Measurements from ENCODE around the gene TVP23C. TPM values are rescaled to one million over a fixed set of nuclear protein-coding genes. Genes with fewer than 3 reads are reported as not detected.

TVP23C gene
- total RNA-seq, 2 donors from 2014 or later, result 30.7 to 73.2 TPM

DNA sequence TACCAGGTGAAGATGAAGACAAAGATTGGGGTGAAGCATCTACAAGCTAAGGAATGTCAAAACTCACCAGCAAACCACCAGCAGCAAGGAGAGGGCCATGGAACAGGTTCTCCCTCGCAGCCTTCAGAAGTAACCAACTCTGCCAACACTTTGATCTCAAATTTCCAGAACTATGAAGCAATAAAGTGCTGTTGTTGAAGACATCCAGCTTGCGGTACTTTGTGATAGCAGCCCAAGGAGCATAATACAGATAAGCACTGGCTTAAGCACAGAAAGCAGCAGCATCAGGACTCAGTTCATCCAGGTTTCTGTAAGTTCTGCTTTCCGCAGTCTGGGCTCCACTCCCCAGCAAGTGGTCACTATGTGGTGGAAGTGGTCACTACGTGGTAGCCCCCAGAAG, 79.9 kb downstream of the TVP23C start:
- Histone ChIP-seq H3K4me1 (ENCODE audit: control insufficient read depth, insufficient read depth, low read length) (peaks cover 5% of the 10 kb centered on the region), H3K9ac (ENCODE audit: extremely low read depth, low read length, poor library complexity, severe bottlenecking) (no peak overlapping the region), H3K36me3 (ENCODE audit: control insufficient read depth, insufficient read depth, low read length) (peaks cover 68% of the 10 kb centered on the region), H3K4me3 (ENCODE audit: low read length) (no peak overlapping the region), H3K27me3 (ENCODE audit: control insufficient read depth, insufficient read depth, low read length, poor library complexity, severe bottlenecking) (no peaks in the 10 kb centered on the region), H3K9me3 (ENCODE audit: control insufficient read depth, low read length) (no peaks in the 10 kb centered on the region), H3K27ac (ENCODE audit: low read depth, low read length) (no peak overlapping the region)
- 48 to 100% methylated on average over 1 to 4 of the region's 4 CpGs for WGBS, 2 experiments (ENCODE audit: insufficient coverage in 1 of 2, insufficient read length in 1 of 2)
- no peak overlapping the region for H3K27ac Mint-ChIP-seq
- TF ChIP-seq, protein P1, sequence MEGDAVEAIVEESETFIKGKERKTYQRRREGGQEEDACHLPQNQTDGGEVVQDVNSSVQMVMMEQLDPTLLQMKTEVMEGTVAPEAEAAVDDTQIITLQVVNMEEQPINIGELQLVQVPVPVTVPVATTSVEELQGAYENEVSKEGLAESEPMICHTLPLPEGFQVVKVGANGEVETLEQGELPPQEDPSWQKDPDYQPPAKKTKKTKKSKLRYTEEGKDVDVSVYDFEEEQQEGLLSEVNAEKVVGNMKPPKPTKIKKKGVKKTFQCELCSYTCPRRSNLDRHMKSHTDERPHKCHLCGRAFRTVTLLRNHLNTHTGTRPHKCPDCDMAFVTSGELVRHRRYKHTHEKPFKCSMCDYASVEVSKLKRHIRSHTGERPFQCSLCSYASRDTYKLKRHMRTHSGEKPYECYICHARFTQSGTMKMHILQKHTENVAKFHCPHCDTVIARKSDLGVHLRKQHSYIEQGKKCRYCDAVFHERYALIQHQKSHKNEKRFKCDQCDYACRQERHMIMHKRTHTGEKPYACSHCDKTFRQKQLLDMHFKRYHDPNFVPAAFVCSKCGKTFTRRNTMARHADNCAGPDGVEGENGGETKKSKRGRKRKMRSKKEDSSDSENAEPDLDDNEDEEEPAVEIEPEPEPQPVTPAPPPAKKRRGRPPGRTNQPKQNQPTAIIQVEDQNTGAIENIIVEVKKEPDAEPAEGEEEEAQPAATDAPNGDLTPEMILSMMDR (conservative IDR thresholded peaks at IDR 0.05), result no peak
- no peak for DNase-seq
- H3K4me1 Mint-ChIP-seq, result peaks cover 19% of the 10 kb centered on the region
- H3K9me3 Mint-ChIP-seq, result no peaks in the 10 kb centered on the region
- peaks cover 50% of the 10 kb centered on the region for H3K36me3 Mint-ChIP-seq (ENCODE audit: low read depth)
- H3K27me3 Mint-ChIP-seq (ENCODE audit: insufficient read depth), result no peaks in the 10 kb centered on the region
- H3K4me3 Mint-ChIP-seq, result no peak overlapping the region

DNA sequence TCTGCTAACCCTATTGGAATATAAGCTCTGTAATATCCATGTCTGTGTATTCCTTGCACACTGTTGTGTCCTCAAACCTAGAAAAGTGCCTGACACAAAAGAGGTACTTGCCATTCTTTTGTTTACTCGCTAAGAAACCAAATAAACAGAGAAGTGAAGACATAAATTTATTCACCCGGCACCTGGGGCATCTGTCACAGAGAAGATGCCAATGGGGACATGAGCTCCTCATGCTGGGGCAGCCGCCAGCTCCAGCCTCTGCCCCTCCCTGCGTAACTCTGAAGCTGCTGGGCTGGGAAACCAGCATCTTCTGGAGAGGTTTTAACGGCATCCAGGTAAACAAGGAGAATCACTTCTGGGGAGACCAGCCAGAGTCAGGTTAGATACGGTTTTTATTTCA, 80.8 kb downstream of the TVP23C start:
- H3K27ac Mint-ChIP-seq, result no peak overlapping the region
- H3K4me3 ChIP-seq (ENCODE audit: low read length), result no peak overlapping the region
- no peaks in the 10 kb centered on the region for H3K9me3 ChIP-seq (ENCODE audit: control insufficient read depth, low read length)
- TF ChIP-seq, protein P1 (conservative IDR thresholded peaks at IDR 0.05), result no peak
- H3K27me3 Mint-ChIP-seq (ENCODE audit: insufficient read depth), result no peaks in the 10 kb centered on the region
- H3K36me3 Mint-ChIP-seq (ENCODE audit: low read depth), result peaks cover 44% of the 10 kb centered on the region
- whole genome bisulfite sequencing, 2 experiments (ENCODE audit: insufficient coverage in 1 of 2, insufficient read length in 1 of 2), result 82 to 93% methylated on average over 5 to 6 of the region's 6 CpGs
- no peak overlapping the region for H3K4me3 Mint-ChIP-seq
- peaks cover 60% of the 10 kb centered on the region for H3K36me3 ChIP-seq (ENCODE audit: control insufficient read depth, insufficient read depth, low read length)
- no peaks in the 10 kb centered on the region for H3K9me3 Mint-ChIP-seq
- peaks cover 5% of the 10 kb centered on the region for H3K4me1 ChIP-seq (ENCODE audit: control insufficient read depth, insufficient read depth, low read length)
- DNase-seq, result no peak
- H3K4me1 Mint-ChIP-seq, result peaks cover 19% of the 10 kb centered on the region
- H3K27ac ChIP-seq (ENCODE audit: low read depth, low read length), result no peak overlapping the region
- no peak overlapping the region for H3K9ac ChIP-seq (ENCODE audit: extremely low read depth, low read length, poor library complexity, severe bottlenecking)
- no peaks in the 10 kb centered on the region for H3K27me3 ChIP-seq (ENCODE audit: control insufficient read depth, insufficient read depth, low read length, poor library complexity, severe bottlenecking)

DNA sequence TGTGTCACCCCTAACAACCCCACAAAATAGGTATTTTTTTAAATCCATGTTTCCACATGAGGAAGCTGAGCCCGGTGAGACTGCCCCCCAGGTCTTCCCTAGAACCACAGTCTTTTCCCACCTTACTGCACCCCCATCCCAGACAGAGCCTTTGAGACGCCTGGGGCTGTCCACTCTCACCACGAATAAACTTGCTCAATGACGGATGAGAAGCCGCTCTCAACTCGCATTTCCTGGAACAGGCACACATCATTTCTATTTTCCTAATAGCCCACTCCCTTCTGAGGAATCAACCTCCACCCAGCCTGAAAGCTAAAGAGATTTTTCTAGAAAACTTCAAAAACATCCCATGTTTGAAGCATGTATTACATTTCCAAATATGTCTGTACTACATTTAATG, 81.8 kb downstream of the TVP23C start:
- Mint-ChIP-seq H3K9me3 (no peaks in the 10 kb centered on the region), H3K27ac (no peak overlapping the region), H3K4me3 (no peak overlapping the region), H3K27me3 (ENCODE audit: insufficient read depth) (no peaks in the 10 kb centered on the region), H3K36me3 (ENCODE audit: low read depth) (peaks cover 49% of the 10 kb centered on the region), H3K4me1 (peaks cover 19% of the 10 kb centered on the region)
- Histone ChIP-seq H3K36me3 (ENCODE audit: control insufficient read depth, insufficient read depth, low read length) (peaks cover 63% of the 10 kb centered on the region), H3K27ac (ENCODE audit: low read depth, low read length) (no peak overlapping the region), H3K4me3 (ENCODE audit: low read length) (no peak overlapping the region), H3K4me1 (ENCODE audit: control insufficient read depth, insufficient read depth, low read length) (peaks cover 5% of the 10 kb centered on the region), H3K9me3 (ENCODE audit: control insufficient read depth, low read length) (no peaks in the 10 kb centered on the region), H3K9ac (ENCODE audit: extremely low read depth, low read length, poor library complexity, severe bottlenecking) (no peak overlapping the region), H3K27me3 (ENCODE audit: control insufficient read depth, insufficient read depth, low read length, poor library complexity, severe bottlenecking) (no peaks in the 10 kb centered on the region)
- 93 to 94% methylated on average over 5 to 6 of the region's 6 CpGs for WGBS, 2 experiments (ENCODE audit: insufficient coverage in 1 of 2, insufficient read length in 1 of 2)
- DNase-seq, result no peak
- TF ChIP-seq, protein P1 (conservative IDR thresholded peaks at IDR 0.05), result no peak
